Globus pallidus (tissue), 1 donor: ENCODE measurements around the gene NBPF1.
"Not testable (repeated sequence)": the region's sequence is repeated elsewhere in the genome, so short reads cannot be mapped to it uniquely, and the experiment has no call there.

Source experiments
- DNase-seq: peaks from one replicate; pipeline ENCODE4 v3.0.0-alpha.2; 2015; ENCODE audit warnings: low spot score

The NBPF1 gene

DNA sequence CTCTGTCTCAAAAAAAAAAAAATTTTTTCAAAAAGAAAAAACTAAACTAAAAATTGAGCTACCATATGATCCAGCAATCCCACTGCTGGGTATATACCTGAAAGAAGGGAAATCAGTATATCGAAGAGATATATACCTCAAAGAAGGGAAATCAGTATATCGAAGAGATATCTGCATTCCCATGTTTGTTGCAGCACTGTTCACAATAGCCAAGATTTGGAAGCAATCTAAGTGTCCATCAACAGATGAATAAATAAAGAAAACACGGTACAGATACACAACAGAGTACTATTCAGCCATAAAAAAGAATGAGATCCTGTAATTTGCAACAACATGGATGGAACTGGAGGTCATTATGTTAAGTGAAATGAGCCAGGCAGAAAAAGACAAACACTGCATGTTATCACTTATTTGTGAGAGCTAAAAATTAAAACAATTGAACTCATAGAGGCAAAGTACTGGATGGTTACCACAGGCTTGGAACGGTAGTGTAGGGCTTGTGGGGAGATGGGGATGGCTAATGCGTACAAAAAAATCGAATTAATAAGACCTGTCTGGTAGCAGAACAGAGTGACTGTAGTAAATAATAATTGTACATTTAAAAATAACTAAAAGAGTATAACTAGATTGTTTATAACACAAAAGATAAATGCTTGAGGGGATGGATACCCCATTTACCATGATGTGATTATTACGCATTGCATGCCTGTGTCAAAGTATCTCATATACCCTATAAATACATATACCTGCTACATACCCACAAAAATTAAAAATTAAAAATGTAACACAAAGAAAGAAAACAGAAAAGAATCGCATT, 28.0 kb upstream of the NBPF1 start:
- not testable (repeated sequence) for DNase-seq

GRCh38 chr1:16639091-16640031, 26.0 kb upstream of the NBPF1 start:
- DNase-seq, result not testable (repeated sequence)

DNA sequence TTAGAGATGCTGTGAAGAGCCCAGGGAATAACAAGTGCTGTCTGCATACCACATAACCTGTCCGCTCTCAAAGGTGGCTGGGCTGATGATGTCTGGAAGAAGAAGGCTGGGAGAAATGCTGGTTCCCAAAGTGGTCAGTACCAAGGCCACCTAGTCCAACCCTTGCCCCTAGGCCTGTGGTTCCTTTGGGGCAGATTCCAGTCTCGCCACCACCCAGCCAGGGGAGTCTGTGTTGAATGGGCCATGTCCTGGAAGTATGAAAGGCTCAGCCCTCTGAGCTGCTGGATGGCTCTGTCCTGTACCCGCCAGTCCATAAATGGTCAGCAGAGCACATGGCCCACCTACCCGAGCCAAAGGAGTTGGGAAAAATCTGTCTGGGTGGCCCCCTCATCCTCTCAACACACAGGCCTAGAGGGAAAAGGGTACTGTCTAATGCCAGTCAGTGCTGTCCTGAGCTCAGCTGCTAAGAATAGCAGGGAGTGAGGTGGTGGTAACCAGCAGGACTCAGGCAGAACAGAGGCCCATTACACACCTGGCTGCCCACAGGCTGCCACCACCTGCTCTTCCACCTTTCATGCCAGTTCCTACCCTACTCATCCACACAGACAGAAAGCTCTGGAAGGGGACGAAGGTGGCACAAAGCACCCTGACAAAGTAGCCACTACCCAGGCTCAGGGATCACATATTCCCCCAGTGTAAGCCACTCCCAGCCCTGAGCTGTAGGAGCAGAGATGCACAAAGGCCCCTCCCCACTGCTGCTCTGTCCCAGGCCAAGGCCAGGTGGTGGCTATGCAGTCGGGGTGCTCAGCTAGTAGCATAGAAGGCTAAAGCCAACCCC, 24.8 kb upstream of the NBPF1 start:
- not testable (repeated sequence) for DNase-seq

DNA sequence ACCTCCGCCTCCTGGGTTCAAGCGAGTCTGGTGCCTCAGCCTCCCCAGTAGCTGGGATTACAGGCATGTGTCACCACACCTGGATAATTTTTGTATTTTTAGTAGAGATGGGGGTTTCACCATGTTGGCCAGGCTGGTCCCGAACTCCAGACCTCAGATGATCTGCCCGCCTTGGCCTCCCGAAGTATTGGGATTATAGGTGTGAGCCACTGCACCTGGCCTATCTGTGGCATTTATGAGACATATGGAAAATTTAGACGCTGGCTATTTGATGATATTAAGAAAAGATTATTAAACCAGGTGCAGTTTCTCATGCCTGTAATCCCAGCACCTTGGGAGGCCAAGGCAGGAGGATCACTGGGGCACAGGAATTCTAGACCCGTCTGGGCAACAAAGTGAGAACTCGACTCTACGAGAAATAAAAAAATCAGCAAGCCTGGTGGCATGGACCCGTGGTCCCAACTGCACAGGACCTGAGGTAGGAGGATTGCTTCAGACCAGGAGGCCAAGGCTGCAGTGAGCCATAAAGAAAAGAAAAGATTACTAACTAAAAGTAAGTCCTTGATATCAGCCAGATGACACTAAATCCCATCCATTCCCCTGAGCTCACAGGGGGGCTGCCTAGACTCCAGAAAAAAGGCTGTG, 23.3 kb upstream of the NBPF1 start:
- not testable (repeated sequence) for DNase-seq

DNA sequence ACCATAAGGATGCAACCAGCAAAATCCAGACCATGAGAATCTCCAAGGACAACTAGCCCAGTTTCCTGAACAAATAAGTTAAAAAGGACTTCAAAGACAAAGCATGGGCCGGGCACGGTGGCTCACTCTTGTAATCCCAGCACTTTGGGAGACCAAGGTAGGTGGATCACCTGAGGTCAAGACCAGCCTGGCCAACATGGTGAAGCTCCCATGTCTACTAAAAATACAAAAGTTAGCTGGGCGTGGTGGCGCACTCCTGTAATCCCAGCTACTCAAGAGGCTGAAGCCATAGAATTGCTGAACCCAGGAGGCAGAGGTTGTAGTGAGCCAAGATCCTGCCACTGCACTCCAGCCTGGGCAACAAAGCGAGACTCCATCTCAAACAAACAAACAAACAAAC, 22.6 kb upstream of the NBPF1 start:
- not testable (repeated sequence) for DNase-seq

DNA sequence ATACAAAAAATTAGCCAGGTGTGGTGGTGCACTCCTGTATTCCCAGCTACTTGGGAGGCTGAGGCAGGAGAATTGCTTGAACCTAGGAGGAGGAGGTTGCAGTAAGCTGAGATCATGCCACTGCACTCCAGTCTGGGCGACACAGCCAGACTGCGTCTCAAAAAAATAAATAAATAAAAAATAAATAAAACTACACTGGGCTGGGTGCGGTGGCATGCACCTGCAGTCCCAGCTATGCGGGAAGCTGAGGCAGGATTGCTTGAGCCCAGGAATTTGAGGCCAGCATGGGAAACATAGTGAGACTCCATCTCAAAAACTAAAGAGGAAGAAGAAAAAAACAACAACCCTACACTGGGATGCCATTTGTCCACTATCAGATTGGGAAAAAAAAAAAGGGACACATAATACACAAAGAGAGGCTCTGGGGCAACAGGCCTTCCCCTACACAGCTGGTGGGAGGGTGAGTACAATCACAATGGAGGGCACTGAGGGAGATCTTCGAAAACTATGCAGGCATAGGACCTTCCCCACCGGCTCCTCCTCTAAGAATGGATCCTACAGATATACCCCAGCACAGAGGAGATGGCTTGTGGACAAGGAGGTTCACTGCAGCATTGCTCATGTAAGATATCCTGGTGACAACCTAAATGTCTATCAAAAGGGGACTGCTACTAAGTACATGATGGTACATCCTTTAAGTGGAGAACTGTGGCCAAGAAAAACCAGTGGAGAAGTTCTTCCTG, 20.3 kb upstream of the NBPF1 start:
- DNase-seq, result not testable (repeated sequence)

DNA sequence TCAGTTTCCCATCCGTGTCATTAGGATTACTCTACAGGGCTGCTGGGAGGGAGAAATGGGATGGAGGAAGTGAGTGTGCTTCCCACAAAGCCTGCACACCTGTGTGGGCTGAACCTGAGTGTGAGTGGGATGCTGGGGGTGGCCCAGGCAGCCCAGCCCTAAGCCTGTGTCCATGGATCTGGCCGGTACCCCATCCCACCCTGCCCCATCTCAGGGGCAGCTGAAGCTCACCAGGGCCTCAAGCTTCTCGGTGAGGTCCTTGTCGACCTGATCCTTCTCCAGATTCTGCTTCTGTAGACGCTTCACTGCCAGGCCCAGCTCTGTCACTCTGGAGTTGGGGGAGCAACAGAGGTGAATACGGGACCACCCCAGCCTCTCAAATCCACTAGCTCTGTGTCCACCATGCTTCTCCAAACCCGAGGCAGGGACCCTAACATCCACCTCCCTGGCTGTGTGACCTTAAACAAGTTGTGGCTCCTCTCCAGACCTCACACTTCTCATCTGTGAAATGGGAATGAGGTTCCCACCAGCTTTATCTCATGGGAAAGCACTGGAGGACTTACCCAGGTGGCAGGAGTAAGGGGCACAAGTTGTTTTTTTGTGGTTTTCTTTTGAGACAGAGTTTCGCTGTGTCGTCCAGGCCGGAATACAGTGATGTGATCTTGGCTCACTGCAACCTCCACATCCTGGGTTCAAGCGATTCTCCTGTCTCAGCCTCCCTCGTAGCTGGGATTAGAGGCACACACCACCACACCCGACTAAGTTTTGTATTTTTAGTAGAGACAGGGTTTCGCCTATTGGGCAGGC, 18.9 kb upstream of the NBPF1 start:
- not testable (repeated sequence) for DNase-seq

DNA sequence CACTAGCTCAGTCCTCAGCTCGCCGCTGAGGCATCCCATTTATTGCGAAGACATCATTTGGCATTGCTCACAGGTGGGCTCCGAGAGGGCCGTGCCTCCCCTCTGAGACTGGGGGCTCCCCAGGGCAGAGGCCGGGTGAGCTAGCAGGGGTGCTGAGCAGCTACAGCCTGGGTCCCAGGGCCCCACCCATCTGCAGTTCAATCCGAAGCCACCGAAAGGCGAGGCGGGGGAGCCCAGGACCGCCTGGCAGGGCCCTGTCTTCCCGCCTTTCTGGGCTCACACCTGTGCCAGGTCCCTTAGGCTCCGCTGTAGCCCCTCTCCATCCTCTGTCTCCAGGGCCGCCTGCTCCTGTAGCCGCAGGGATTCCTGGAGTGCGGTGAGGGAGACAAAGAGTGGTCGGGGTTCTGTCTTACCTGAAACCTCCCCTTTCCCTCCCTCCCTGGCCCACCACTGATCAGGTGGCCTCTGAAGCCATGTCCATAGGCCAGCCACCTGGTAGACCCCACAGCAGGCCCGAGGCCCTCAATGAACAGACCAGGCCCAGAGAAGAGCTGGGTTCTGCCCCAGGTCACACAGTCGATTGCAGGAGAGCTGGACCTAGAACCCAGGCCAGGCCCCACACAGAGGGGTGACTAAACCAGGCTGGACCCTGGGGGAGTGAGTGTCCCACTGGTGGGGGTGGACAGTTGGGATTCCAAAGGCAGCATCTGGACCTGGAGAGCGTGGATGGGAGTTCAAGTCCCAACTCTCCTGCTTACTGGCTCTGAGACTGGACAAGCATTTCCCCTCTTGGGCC, 18.1 kb upstream of the NBPF1 start:
- DNase-seq, result no peak

DNA sequence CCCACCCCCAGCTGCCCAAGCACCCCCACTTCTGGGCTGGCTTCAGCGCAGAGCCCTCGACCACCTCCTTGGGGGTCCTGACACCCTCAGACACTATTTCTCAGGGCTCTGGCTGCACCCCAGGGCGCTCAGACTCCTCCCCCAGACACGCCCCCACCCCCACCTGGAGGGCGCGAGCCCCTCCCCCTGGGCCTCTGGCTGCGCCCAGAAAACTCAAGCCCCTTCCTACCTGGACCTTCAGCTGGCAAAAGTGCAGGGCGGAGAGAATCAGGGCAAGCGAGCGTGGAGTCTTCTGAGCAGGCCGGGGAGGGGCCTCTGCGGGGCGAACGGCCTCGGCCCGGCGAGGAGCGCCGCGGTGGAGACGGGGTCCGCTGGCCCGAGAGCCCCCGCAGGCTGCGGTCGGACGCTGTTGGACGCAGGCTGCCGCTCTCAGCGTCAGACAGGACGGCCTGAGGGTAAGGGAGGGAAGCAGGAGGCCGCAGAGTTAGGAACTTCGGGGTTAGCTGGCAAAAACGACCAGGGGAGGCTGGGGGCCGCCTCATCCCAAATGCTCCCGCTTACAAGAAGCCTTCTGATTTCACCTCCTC, 17.4 kb upstream of the NBPF1 start:
- no peak for DNase-seq

- not testable (repeated sequence) for DNase-seq
Observed at GRCh38 chr1:16629916-16630530, 16.7 kb upstream of the NBPF1 start.

- no peak for DNase-seq
Observed at GRCh38 chr1:16628361-16629111, 15.2 kb upstream of the NBPF1 start.

- DNase-seq, result not testable (repeated sequence)
Observed at GRCh38 chr1:16626409-16626983, 13.1 kb upstream of the NBPF1 start.

DNA sequence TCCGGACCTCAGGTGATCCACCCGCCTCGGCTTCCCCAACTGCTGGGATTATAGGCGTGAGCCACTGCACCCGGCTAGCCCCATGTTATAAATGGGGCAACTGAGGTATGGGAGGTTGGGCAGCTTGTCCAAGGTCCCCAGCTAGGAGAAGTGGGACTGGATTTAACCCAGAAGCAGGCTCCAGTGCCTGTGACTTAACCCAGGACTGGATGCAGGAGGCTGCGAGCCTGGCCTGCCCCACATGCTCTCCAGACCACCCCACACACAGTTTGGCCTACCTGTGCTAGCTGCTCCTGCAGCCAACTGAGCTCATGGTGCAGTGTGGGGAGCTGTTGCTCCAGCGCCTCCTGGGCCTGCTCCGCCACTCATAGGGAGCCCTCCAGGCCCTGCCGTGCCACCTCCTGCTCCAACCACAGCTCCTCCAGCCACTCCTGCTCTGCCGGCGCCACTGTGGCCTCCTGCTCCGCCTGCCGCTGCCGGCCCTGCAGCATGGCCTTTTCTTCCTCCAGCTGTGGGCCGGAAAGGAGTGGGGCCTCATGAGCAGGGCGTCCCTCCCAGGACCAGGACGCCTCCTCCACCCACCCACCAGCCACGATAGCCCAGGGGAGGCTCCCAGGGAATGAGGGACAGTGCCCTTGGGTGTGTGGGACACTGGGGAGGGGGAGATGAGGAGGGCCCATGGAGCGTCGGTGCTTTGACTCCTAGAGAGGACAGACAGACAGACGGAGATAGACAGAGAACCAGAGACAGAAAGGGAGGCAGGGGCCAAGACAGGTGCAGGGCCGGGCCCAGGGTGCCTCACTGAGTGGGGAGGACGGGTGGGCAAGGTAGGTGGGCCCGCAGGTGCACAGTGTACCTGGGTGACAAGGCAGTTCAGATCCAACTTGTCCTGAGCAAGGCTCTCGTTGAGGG, 12.4 kb upstream of the NBPF1 start:
- no peak for DNase-seq

- DNase-seq, result not testable (repeated sequence)
Observed at GRCh38 chr1:16623812-16624719, 10.7 kb upstream of the NBPF1 start.

DNA sequence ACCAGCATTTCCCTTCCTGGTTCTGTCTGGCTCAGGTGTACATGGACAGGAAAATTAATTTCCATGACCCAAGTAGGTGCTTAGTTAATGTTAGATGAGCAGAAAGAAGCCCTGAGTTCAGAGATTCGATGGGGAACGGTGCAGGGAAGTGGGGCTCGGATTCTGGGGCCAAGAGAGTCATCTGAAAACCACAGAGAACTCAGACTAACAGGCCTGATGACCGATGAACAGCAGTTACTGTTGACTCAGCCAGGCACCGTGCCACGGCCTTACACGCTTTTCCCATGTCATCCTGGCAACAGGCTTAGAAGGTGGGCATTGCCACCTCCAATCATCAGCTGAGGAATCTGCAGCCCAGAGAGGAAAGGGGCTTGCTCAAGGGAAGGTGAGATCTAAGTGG, 10.0 kb upstream of the NBPF1 start:
- DNase-seq, result not testable (repeated sequence)
